A673 (cell line): ENCODE results near the gene AUP1.

Source experiments
- EZH2 ChIP-seq: fragments of 200-600 bp; sonication (generic); IDR thresholded peaks from 2 replicates; pipeline ENCODE4 v1.6.1; 2017; ENCODE audit warnings: borderline replicate concordance, low read depth, mild to moderate bottlenecking, mixed read lengths, antibody characterized with exemption, low read length; ENCODE audit not compliant: poor library complexity, severe bottlenecking
- TF ChIP-seq, protein P1 (sequence below): fragments of 300-800, 200-600 bp; sonication (generic); conservative IDR thresholded peaks from 2 replicates; pipeline ENCODE4 v1.5.1; 2017; ENCODE audit warnings: low read depth, mild to moderate bottlenecking, antibody characterized with exemption, low read length, moderate library complexity, mixed read lengths

- no peak for TF ChIP-seq EZH2
- TF ChIP-seq, protein P1, sequence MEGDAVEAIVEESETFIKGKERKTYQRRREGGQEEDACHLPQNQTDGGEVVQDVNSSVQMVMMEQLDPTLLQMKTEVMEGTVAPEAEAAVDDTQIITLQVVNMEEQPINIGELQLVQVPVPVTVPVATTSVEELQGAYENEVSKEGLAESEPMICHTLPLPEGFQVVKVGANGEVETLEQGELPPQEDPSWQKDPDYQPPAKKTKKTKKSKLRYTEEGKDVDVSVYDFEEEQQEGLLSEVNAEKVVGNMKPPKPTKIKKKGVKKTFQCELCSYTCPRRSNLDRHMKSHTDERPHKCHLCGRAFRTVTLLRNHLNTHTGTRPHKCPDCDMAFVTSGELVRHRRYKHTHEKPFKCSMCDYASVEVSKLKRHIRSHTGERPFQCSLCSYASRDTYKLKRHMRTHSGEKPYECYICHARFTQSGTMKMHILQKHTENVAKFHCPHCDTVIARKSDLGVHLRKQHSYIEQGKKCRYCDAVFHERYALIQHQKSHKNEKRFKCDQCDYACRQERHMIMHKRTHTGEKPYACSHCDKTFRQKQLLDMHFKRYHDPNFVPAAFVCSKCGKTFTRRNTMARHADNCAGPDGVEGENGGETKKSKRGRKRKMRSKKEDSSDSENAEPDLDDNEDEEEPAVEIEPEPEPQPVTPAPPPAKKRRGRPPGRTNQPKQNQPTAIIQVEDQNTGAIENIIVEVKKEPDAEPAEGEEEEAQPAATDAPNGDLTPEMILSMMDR, result no peak
These were observed 13.5 kb upstream of the AUP1 start for GRCh38 chr2:74542978-74543377.
